NCI-H774 (cell line): ENCODE data around the gene MATK.

ENCODE experiments used
- DNase-seq: peaks from one replicate; lab custom pipeline; 2025; lab: John Stamatoyannopoulos, UW

MATK gene, protein sequence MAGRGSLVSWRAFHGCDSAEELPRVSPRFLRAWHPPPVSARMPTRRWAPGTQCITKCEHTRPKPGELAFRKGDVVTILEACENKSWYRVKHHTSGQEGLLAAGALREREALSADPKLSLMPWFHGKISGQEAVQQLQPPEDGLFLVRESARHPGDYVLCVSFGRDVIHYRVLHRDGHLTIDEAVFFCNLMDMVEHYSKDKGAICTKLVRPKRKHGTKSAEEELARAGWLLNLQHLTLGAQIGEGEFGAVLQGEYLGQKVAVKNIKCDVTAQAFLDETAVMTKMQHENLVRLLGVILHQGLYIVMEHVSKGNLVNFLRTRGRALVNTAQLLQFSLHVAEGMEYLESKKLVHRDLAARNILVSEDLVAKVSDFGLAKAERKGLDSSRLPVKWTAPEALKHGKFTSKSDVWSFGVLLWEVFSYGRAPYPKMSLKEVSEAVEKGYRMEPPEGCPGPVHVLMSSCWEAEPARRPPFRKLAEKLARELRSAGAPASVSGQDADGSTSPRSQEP

GRCh38 chr19:3785938-3786824 lies at the start of gene MATK:
TSS of gene MATK (minus strand) at chr19:3786381. CDS start at chr19:3785135, 1,246 bp downstream.
- no peak for DNase-seq

- DNase-seq, result no peak
These were observed 48.9 kb upstream of the MATK start for GRCh38 chr19:3835055-3835435.

GRCh38 chr19:3834349-3835054 lies 48.3 kb upstream of the MATK start:
- no peak for DNase-seq

DNA sequence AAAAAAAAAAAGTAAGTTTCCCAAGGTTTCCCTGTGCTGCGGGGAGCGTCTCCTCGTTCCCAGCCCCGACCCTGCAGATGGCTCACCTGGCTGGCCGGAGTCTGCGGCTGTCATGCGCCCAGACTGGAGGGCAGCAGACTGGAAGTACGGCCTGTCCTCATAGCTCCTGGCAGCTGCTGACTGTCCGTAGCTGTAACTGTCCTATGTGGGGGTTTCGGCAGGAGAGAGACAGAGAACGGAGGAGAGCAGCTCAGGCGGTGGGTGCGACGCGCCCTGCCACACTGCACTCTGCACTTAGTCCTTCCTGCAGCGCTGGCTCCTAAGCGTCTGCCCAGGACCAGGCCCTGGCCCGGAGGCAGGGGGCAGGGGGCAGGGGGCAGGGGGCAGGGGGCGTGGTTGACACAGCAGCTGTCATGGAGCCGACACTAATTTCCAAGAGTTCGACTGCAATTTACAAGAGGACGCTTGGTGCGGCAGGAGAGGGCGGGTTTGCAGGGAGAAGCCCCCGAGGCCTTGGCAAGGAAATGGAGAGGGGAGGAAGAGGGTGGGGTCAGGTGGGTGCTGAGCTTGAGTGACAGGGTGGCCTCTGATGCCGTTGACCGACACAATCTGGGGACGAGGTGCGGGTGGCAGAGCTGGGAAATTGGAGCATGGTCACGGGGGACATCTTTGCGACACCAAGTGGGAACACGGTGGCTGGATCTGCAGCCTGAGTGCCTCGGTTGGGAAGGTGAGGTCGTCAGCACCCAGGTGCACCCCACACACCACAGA lies 47.6 kb upstream of the MATK start:
- no peak for DNase-seq

GRCh38 chr19:3832001-3832400 lies 45.8 kb upstream of the MATK start:
- no peak for DNase-seq

- DNase-seq, result no peak
These were observed 45.4 kb upstream of the MATK start for GRCh38 chr19:3831601-3832000.

GRCh38 chr19:3830621-3831589 lies 44.7 kb upstream of the MATK start:
- DNase-seq, result no peak

DNA sequence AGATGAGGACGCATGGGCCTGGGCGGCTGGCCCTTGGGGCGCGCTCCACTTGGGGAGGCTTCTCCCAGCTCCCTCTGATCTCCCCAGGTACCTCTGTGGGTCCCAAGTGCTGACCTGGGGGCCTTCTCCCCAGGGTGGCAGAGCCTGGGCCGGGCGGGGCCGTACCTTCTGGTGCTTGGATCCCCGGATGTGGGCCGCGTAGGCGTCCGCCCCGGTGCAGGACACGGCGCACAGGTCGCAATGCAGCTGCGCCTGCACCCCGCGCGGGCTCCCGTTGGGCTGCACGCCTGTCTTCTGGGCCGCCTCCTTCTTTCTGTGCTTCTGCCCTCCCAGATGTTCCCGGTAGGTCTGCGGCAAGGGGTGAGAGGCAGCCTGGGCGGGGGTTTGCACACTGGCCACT lies 41.1 kb upstream of the MATK start:
- DNase-seq, result no peak

GRCh38 chr19:3826163-3826562 lies 40.0 kb upstream of the MATK start:
- DNase-seq, result no peak

DNA sequence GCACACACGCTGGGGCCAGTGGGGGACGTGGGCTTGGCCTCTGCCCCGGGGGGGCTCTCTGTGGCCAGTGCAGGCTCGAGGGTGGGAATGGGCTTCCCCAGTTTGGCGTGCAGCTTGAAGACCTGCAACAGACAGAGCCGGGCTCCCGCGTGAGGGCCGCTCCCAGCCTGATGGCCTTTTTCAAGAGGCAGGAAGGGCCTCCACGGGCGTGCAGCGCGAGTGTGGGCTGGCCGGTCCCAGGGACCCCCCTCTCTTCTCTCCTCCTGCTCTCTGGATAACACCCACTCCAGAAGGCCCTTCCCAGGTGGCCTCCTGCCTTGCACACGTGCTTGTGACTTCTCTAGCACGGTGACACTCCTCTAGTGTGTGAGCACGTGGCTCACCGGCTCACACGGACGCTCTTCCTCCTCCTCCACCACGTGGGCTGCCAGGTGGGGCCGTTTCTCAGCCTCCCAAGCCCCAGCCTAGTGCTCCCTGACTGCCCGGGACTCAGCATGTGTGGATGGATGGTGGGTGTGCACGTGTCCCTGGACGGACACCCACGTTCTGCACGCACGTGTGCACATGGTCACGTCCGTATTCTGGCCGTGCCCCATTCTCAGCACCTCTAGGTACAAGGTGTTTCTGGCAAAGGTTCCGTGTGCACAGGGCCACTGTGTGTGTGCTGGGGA lies 39.2 kb upstream of the MATK start:
- no peak for DNase-seq

- DNase-seq, result no peak
These were observed 37.2 kb upstream of the MATK start for GRCh38 chr19:3823350-3823713.

DNA sequence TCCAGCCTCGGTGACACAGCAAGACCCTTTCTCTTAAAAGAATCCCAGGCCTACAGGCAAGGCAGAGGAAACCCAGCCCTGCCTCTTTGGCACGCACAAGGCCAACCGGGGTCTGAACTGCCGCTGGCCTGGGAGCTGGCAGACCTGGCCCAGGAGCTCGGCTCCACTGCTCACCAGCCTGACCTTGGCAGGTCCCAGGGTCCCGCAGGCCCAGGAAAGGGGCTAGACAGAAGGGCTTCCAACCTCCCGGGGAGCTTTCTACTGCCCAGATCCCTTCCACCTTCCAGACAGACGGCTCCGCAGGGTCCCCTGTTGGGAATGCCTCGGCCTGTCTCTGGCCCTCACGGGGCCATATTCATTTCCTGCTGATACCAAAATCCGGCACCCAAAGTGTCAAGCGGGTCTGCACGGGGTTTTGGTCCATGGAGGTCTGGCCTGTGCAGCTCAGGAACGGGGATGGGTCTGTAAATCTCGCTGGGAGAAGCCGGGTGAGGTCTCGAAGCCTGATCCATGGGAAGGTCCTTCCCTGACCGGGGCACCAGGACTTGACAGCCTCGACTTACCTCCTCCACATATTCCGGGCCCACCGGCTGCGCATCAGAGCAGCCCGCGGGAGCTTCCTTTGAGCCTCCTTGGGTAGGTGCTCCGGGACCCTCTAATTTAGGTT lies 36.6 kb upstream of the MATK start:
- no peak for DNase-seq

GRCh38 chr19:3821857-3822364 lies 35.7 kb upstream of the MATK start:
- peak; percentile 27 for DNase-seq

- DNase-seq, result no peak
These were observed 35.0 kb upstream of the MATK start for GRCh38 chr19:3821156-3821555.

GRCh38 chr19:3819989-3820388 lies 33.8 kb upstream of the MATK start:
- DNase-seq, result no peak

- DNase-seq, result no peak
These were observed 32.7 kb upstream of the MATK start for GRCh38 chr19:3818918-3819317.

- DNase-seq, result no peak
These were observed 32.3 kb upstream of the MATK start for GRCh38 chr19:3818466-3818865.

GRCh38 chr19:3817761-3818160 lies 31.6 kb upstream of the MATK start:
- DNase-seq, result no peak
